K562 (cell line): ENCODE results near the gene PAN2. TPM values are rescaled to one million over a fixed set of nuclear protein-coding genes. Genes with fewer than 3 reads are reported as not detected.

Experiments used
- BCL6 ChIP-seq: fragments of 250-450 bp; sonication (Bioruptor Pico); IDR thresholded peaks from 2 replicates; pipeline ENCODE4 v1.4.0; 2020
- CBX5 ChIP-seq: IDR thresholded peaks from 2 replicates; pipeline ENCODE4 v1.6.1; 2014; ENCODE audit warnings: low read depth, borderline replicate concordance
- DMBX1 ChIP-seq: fragments of 250-450 bp; sonication (Bioruptor Pico); IDR thresholded peaks from 2 replicates; pipeline ENCODE4 v1.8.0; 2022; ENCODE audit warnings: inconsistent platforms, mild to moderate bottlenecking, moderate library complexity, borderline replicate concordance
- ELF1 ChIP-seq: fragments of 200-800 bp; sonication (Bioruptor generic); IDR thresholded peaks from 2 replicates; pipeline ENCODE4 v1.6.1; 2016; ENCODE audit warnings: missing genetic modification characterization, missing compliant biosample characterization
- ELK1 ChIP-seq: sonication (generic); formaldehyde crosslinking; IDR thresholded peaks from 2 replicates; pipeline ENCODE4 v1.8.1; 2022; ENCODE audit warnings: missing genetic modification reagents
- HEY1 ChIP-seq: fragments of 250-450 bp; sonication (Bioruptor Pico); IDR thresholded peaks from 2 replicates; pipeline ENCODE4 v1.5.0; 2020; ENCODE audit warnings: mild to moderate bottlenecking, moderate library complexity, borderline replicate concordance
- NCOR1 ChIP-seq: fragments of 450-650 bp; IDR thresholded peaks from 2 replicates; pipeline ENCODE4 v1.6.1; 2016; ENCODE audit warnings: mild to moderate bottlenecking, moderate library complexity
- POLR2B ChIP-seq: fragments of 450-650 bp; IDR thresholded peaks from 2 replicates; pipeline ENCODE4 v1.6.1; 2018; ENCODE audit warnings: low read depth; ENCODE audit not compliant: partially characterized antibody
- POU5F1 ChIP-seq: fragments of 150-350 bp; IDR thresholded peaks from 2 replicates; pipeline ENCODE4 v1.6.1; 2014; ENCODE audit warnings: borderline replicate concordance, low read length, low read depth, mild to moderate bottlenecking; ENCODE audit not compliant: partially characterized antibody
- RBBP5 ChIP-seq: fragments of 200-600 bp; sonication (generic); IDR thresholded peaks from 2 replicates; pipeline ENCODE4 v1.6.1; 2012; ENCODE audit warnings: borderline replicate concordance, mild to moderate bottlenecking, low read length, control low read depth, inconsistent platforms; ENCODE audit not compliant: insufficient read depth, poor library complexity, severe bottlenecking
- SMAD3 ChIP-seq: fragments of 450-650 bp; formaldehyde crosslinking; conservative IDR thresholded peaks from 2 replicates; pipeline ENCODE4 v1.4.0; 2020; ENCODE audit warnings: mild to moderate bottlenecking
- SPI1 ChIP-seq: IDR thresholded peaks from 2 replicates; pipeline ENCODE4 v1.6.1; 2011; ENCODE audit warnings: low read depth, low read length, control low read depth, borderline replicate concordance
- USF2 ChIP-seq: sonication (generic); formaldehyde crosslinking; IDR thresholded peaks from 2 replicates; pipeline ENCODE4 v1.5.0; 2020; ENCODE audit warnings: missing genetic modification reagents
- ZBTB34 ChIP-seq: fragments of 250-450 bp; sonication (Bioruptor Pico); IDR thresholded peaks from 2 replicates; pipeline ENCODE4 v1.8.0; 2021; ENCODE audit warnings: mild to moderate bottlenecking, moderate library complexity
- ZNF280A ChIP-seq: fragments of 450-650 bp; IDR thresholded peaks from 2 replicates; pipeline ENCODE4 v1.6.1; 2018; ENCODE audit warnings: mild to moderate bottlenecking, low read depth; ENCODE audit not compliant: partially characterized antibody
- ZNF512 ChIP-seq: IDR thresholded peaks from 2 replicates; pipeline ENCODE4 v1.6.1; 2016; ENCODE audit warnings: missing genetic modification characterization, missing compliant biosample characterization
- ZNF740 ChIP-seq, 3 experiments: fragments of 200-800 bp in 1 of 3; sonication (Bioruptor generic) in 1 of 3; sonication (generic) in 1 of 3; formaldehyde crosslinking in 1 of 3; IDR thresholded peaks; 2 replicates each; pipeline versions ENCODE4 v1.6.1 to v1.8.0; 2016 to 2022; ENCODE audit warnings: mild to moderate bottlenecking in 2 of 3, missing compliant biosample characterization in 2 of 3, missing genetic modification characterization in 2 of 3, missing genetic modification reagents in 1 of 3
- ZNF764 ChIP-seq: fragments of 250-450 bp; sonication (Bioruptor Pico); IDR thresholded peaks from 2 replicates; pipeline ENCODE4 v1.4.0; 2020; ENCODE audit warnings: low read depth, mild to moderate bottlenecking, moderate library complexity
- polyA plus RNA-seq, 8 experiments: library from polyadenylated mRNA; depleted of rRNA in 4 of 8; stranded (reverse) in 5 of 8; unstranded in 3 of 8; fragments of >200 nt; fragmentation: Nextera tagmentation in 2 of 8; fragmentation: Illumina TruSeq in 1 of 8; extraction: Ambion mirVana in 2 of 8; extraction: Trizol in 1 of 8; gene quantifications; 2 replicates each; pipeline versions ENCODE4 v1.2.1 to v1.2.3, GENCODE V29; 2011 to 2014; ENCODE audit warnings: inconsistent platforms in 1 of 8, missing spikeins in 1 of 8
- total RNA-seq, 7 experiments: library from RNA; depleted of rRNA in 6 of 7; stranded (reverse); fragments of >200 nt in 6 of 7; fragmentation: Illumina TruSeq in 2 of 7; extraction: Trizol in 2 of 7; gene quantifications; 2 replicates each; pipeline versions ENCODE4 v1.2.1 to v1.2.3, GENCODE V29; 2011 to 2021; ENCODE audit warnings: low replicate concordance in 1 of 7

PAN2 gene
- total and polyA plus RNA-seq, 9 of the 15 experiments (the other 6 are each of a cell fraction or from before 2014, with no cell fraction given) = 15.0 to 66.1 (median 25.9) TPM

- TF ChIP-seq ZNF512 (tag) (no peak), SMAD3 (CRISPR knock-in tag) (no peak; the same call in 1 of the 2 replicates), RBBP5 (peak; percentile 77), ELK1 (CRISPR knock-in tag) (no peak), ZNF764 (no peak), ZNF740 (CRISPR knock-in tag; IDR thresholded peaks at IDR 0.05) (no peak; the same call in 1 of the 2 replicates), ZNF740 (tag; IDR thresholded peaks at IDR 0.05) (no peak), ELF1 (tag) (no peak), USF2 (CRISPR knock-in tag) (peak; percentile 80), POU5F1 (peak; percentile 7), HEY1 (CRISPR knock-in tag) (0 out of 2 replicates have a peak, but pooled peaks have one; percentile 22), POLR2B (peak; percentile 65), DMBX1 (CRISPR knock-in tag) (0 out of 2 replicates have a peak, but pooled peaks have one; percentile 10), ZNF280A (no peak), SPI1 (no peak), ZBTB34 (CRISPR knock-in tag) (no peak), NCOR1 (no peak), BCL6 (CRISPR knock-in tag) (no peak), CBX5 (no peak)
Measured at GRCh38 chr12:56315622-56316473, 18.0 kb downstream of the PAN2 start, which contains the start of gene CNPY2 (continued).
